Measurements from ENCODE around the gene LRIG1.

LRIG1 gene

DNA sequence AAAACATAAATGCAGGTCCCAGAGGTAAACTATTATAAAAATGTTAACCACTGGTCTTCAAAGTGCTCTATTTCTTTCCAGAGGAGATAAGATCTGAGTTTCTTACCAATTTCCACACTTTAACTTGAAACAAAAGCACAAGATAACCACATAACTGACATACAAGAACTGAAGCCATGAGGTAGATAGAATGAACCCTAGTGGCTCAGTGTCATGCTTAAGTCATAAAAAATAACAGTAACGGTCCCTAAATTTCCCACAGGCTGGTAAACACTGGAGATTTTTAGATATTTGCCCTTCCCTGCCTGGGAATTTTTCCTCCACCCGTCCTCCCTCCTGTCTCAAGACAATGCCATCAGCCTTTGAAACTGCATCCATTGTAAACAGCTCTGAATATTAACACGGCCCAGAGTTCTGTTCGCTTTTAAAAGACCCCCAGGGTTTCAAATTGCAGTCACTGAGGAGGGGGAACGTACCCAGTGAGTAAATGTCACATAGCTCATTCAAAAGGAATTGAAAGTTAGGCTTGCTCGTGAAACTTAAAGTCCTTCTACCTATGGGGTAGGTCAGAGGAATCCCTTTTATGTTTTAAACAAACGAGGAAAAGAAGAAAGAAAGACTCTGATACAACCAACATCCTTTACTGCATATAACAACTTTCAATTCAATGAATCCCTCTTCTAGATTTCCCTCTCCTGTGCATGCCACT, 5.7 kb downstream of the LRIG1 start:
- TF ChIP-seq, protein P1, sequence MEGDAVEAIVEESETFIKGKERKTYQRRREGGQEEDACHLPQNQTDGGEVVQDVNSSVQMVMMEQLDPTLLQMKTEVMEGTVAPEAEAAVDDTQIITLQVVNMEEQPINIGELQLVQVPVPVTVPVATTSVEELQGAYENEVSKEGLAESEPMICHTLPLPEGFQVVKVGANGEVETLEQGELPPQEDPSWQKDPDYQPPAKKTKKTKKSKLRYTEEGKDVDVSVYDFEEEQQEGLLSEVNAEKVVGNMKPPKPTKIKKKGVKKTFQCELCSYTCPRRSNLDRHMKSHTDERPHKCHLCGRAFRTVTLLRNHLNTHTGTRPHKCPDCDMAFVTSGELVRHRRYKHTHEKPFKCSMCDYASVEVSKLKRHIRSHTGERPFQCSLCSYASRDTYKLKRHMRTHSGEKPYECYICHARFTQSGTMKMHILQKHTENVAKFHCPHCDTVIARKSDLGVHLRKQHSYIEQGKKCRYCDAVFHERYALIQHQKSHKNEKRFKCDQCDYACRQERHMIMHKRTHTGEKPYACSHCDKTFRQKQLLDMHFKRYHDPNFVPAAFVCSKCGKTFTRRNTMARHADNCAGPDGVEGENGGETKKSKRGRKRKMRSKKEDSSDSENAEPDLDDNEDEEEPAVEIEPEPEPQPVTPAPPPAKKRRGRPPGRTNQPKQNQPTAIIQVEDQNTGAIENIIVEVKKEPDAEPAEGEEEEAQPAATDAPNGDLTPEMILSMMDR (IDR thresholded peaks at IDR 0.05) = no peak
- H3K4me1 ChIP-seq (ENCODE audit: control insufficient read depth in 1 of 2, insufficient read depth in 1 of 2, low read depth in 1 of 2, low read length in 1 of 2) = peaks cover 58 to 73% of the 10 kb centered on the region in 2 experiments
- no peaks in the 10 kb centered on the region for H3K36me3 ChIP-seq
- no peak overlapping the region for H3K27ac ChIP-seq
- H3K4me3 ChIP-seq (ENCODE audit: low read depth in 1 of 2, low read length in 1 of 2) = no peak overlapping the region
- H3K27me3 ChIP-seq = no peaks in the 10 kb centered on the region
- H3K9me3 ChIP-seq = no peaks in the 10 kb centered on the region

DNA sequence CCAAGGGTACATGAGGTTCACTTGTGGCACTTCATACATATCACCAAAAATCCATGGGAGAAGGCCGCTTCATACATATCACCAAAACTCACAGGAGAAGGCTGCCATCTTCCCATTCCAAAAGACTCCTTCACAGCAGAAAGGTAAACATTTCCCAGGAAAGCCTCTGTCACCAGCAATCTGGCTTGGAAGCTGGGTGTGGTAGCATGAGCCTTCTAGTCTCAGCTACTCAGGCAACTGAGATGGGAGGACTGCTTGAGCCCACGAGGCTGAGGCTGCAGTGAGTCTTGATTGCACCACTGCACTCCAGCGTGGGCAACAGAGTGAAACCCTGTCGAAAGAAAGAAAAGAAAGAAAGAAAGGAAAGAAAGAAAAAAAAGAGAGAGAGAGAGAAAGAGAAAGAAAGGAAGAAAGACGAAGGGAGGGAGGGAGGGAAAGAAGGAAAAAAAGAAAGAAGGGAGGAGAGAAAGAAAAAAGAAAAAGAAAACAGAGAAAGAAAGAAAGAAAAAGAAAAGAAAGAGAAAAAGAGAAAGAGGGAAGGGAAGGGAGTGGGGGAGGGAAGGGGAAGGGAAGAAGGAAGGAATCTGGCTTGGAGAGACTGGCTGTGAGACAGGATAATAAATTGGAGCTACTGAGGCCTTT, 7.2 kb downstream of the LRIG1 start:
- no peak overlapping the region for H3K4me3 ChIP-seq (ENCODE audit: low read depth in 1 of 2, low read length in 1 of 2)
- no peak overlapping the region for H3K27ac ChIP-seq
- no peaks in the 10 kb centered on the region for H3K9me3 ChIP-seq
- H3K36me3 ChIP-seq = no peaks in the 10 kb centered on the region
- TF ChIP-seq, protein P1 (IDR thresholded peaks at IDR 0.05) = no peak
- H3K27me3 ChIP-seq = no peaks in the 10 kb centered on the region
- H3K4me1 ChIP-seq (ENCODE audit: control insufficient read depth in 1 of 2, insufficient read depth in 1 of 2, low read depth in 1 of 2, low read length in 1 of 2) = peaks cover 59 to 72% of the 10 kb centered on the region in 2 experiments

DNA sequence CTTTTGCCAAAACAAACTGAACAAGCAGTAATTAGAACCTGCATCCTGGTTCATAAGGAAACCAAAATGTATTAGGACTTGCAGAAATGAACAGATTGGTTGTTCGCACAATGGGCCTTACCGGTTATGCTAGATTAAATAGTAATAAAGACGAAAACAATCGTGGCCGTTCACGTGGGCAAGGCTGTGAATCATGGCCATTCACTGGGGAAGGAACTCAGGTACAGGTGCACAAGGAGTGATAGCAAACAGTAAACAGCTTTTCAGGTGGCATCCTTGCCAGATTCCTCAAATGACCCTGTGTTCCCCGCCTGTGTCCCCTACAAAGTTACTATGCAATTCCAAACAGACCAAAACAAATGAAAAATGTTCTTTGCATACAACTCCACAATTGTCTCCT, 8.2 kb downstream of the LRIG1 start:
- no peaks in the 10 kb centered on the region for H3K27me3 ChIP-seq
- H3K4me1 ChIP-seq (ENCODE audit: control insufficient read depth in 1 of 2, insufficient read depth in 1 of 2, low read depth in 1 of 2, low read length in 1 of 2) = peaks cover 50 to 65% of the 10 kb centered on the region in 2 experiments
- no peak overlapping the region for H3K4me3 ChIP-seq (ENCODE audit: low read depth in 1 of 2, low read length in 1 of 2)
- no peaks in the 10 kb centered on the region for H3K9me3 ChIP-seq
- TF ChIP-seq, protein P1 (IDR thresholded peaks at IDR 0.05) = no peak
- H3K36me3 ChIP-seq = no peaks in the 10 kb centered on the region
- no peak overlapping the region for H3K27ac ChIP-seq

DNA sequence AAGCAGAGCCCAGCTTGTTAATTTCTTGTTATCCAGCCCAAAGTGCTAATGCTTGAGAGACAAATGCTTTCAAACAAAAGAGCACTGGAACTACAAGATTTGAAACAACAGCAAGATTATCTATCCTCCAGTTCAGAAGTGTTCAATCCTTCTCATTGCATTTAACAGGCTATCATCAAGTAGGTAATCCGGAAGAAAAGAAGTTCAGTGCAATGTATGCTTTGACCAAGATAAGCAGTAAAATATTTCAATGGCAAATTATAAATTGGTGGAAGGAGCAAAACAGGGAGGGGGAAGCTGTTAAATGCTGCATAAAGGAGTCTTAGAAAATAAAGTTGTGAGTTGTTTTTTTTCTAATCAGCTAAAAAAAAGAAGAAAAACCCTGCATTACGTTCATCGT, 8.8 kb downstream of the LRIG1 start:
- Histone ChIP-seq H3K9me3 (no peaks in the 10 kb centered on the region), H3K4me1 (ENCODE audit: control insufficient read depth in 1 of 2, insufficient read depth in 1 of 2, low read depth in 1 of 2, low read length in 1 of 2) (peaks cover 46 to 60% of the 10 kb centered on the region in 2 experiments), H3K4me3 (ENCODE audit: low read depth in 1 of 2, low read length in 1 of 2) (no peak overlapping the region), H3K36me3 (no peaks in the 10 kb centered on the region), H3K27ac (peak overlapping the region; percentile 3), H3K27me3 (no peaks in the 10 kb centered on the region)
- TF ChIP-seq, protein P1 (IDR thresholded peaks at IDR 0.05) = no peak

DNA sequence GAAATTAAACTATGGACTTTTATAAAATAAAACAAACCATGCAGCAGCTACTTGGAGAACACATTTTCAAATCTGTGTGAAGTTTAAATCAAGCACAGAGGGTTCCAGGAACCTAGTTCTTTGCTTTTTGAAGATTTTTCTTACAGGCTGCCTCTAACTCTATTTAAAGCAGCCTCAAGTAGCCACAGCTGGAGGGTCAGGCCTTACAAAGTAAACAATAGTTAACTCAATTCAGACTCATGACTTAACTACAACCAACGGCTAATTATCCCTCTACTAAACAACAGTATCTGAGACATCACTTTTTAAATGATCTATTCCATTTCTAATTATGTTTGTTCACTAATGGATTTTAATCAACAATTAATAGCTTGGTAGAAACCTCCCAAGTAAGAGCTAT, 9.8 kb downstream of the LRIG1 start:
- Histone ChIP-seq H3K36me3 (no peaks in the 10 kb centered on the region), H3K4me3 (ENCODE audit: low read depth in 1 of 2, low read length in 1 of 2) (no peak overlapping the region), H3K9me3 (no peaks in the 10 kb centered on the region), H3K27me3 (no peaks in the 10 kb centered on the region), H3K4me1 (ENCODE audit: control insufficient read depth in 1 of 2, insufficient read depth in 1 of 2, low read depth in 1 of 2, low read length in 1 of 2) (peaks cover 42 to 50% of the 10 kb centered on the region in 2 experiments), H3K27ac (peak overlapping the region; percentile 46)
- TF ChIP-seq, protein P1 (IDR thresholded peaks at IDR 0.05) = no peak

All from neutrophil (primary cell).